Hepatocyte (in vitro differentiated cells): ENCODE results near the gene DIAPH1.

Experiments
- EZH2phosphoT487 ChIP-seq: fragments of 200-600 bp; sonication (generic); IDR thresholded peaks from one replicate; pipeline ENCODE4 v1.6.1; 2018; ENCODE audit warnings: antibody characterized with exemption, mild to moderate bottlenecking, low read depth, moderate library complexity; ENCODE audit not compliant: unreplicated experiment, severe bottlenecking
- TF ChIP-seq, protein P1 (sequence below): fragments of 200-600 bp; sonication (generic); IDR thresholded peaks from 2 replicates; pipeline ENCODE4 v1.5.1; 2016; ENCODE audit warnings: antibody characterized with exemption, mild to moderate bottlenecking; ENCODE audit not compliant: poor library complexity

DNA sequence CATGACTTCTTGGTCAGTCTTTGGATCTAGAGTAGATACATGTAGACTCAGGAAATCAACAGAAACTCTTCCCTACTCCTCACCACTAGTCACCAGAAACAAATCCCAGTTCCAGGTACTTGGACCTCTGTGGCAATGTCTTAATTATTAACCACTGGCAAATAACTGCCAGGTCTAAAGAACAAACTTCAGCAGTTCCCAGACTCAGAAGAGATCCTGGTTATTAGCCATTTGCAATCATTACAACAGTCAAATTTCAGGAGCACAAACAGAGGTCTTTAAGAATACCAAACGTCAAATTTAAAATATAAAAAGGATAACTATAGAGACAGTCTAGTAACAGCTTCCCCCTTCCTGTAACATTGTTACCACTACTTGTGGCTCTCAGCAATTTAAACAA is 10.2 kb downstream of the DIAPH1 start:
- TF ChIP-seq, protein P1, sequence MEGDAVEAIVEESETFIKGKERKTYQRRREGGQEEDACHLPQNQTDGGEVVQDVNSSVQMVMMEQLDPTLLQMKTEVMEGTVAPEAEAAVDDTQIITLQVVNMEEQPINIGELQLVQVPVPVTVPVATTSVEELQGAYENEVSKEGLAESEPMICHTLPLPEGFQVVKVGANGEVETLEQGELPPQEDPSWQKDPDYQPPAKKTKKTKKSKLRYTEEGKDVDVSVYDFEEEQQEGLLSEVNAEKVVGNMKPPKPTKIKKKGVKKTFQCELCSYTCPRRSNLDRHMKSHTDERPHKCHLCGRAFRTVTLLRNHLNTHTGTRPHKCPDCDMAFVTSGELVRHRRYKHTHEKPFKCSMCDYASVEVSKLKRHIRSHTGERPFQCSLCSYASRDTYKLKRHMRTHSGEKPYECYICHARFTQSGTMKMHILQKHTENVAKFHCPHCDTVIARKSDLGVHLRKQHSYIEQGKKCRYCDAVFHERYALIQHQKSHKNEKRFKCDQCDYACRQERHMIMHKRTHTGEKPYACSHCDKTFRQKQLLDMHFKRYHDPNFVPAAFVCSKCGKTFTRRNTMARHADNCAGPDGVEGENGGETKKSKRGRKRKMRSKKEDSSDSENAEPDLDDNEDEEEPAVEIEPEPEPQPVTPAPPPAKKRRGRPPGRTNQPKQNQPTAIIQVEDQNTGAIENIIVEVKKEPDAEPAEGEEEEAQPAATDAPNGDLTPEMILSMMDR = no peak
- no peak for TF ChIP-seq EZH2phosphoT487
